ENCODE data around the gene KLK7. TPM values are rescaled to one million over a fixed set of nuclear protein-coding genes. Genes with fewer than 3 reads are reported as not detected.
"Not testable (repeated sequence)": the region's sequence is repeated elsewhere in the genome, so short reads cannot be mapped to it uniquely, and the experiment has no call there.

Gene KLK7
- total RNA-seq, 5 donors from 2014 or later (not counting 1 experiment from before 2014, with no cell fraction given): not detected

- H3K27ac ChIP-seq (ENCODE audit: low read length): no peak overlapping the region
- Mint-ChIP-seq H3K27ac (no peak overlapping the region), H3K9me3 (no peaks in the 10 kb centered on the region), H3K27me3 (peaks cover 49 to 62% of the 10 kb centered on the region in 2 donors), H3K4me3 (no peak overlapping the region), H3K36me3 (no peaks in the 10 kb centered on the region), H3K4me1 (no peaks in the 10 kb centered on the region)
- H3K4me1 ChIP-seq (ENCODE audit: control insufficient read depth in 1 of 2, extremely low read depth in 1 of 2, insufficient read depth in 2 of 2, low read length in 2 of 2): no peaks in the 10 kb centered on the region
- peaks cover 0 to 54% of the 10 kb centered on the region in 2 experiments for H3K27me3 ChIP-seq (replicated peaks in 1 of 2; ENCODE audit: control insufficient read depth in 2 of 2, extremely low read depth in 1 of 2, insufficient read depth in 2 of 2, low read length in 1 of 2)
- no peak overlapping the region for H3K4me3 ChIP-seq (ENCODE audit: control insufficient read depth in 1 of 2, extremely low read depth in 1 of 2, low read length in 1 of 2)
- WGBS (ENCODE audit: insufficient coverage): 39% methylated on average over 5 of the region's 8 CpGs
- ATAC-seq (replicated peaks in 1 of 4) (no peak), DNase-seq (no peak)
- ChIA-PET POLR2A (no interaction called here), CTCF (no interaction called here)
- no peaks in the 10 kb centered on the region for H3K9me3 ChIP-seq
- H3K36me3 ChIP-seq (ENCODE audit: control insufficient read depth in 2 of 2, extremely low read depth in 1 of 2, insufficient read depth in 1 of 2, low read length in 1 of 2): no peaks in the 10 kb centered on the region
Observed at GRCh38 chr19:50975766-50976165, 8.0 kb downstream of the KLK7 start.

DNA sequence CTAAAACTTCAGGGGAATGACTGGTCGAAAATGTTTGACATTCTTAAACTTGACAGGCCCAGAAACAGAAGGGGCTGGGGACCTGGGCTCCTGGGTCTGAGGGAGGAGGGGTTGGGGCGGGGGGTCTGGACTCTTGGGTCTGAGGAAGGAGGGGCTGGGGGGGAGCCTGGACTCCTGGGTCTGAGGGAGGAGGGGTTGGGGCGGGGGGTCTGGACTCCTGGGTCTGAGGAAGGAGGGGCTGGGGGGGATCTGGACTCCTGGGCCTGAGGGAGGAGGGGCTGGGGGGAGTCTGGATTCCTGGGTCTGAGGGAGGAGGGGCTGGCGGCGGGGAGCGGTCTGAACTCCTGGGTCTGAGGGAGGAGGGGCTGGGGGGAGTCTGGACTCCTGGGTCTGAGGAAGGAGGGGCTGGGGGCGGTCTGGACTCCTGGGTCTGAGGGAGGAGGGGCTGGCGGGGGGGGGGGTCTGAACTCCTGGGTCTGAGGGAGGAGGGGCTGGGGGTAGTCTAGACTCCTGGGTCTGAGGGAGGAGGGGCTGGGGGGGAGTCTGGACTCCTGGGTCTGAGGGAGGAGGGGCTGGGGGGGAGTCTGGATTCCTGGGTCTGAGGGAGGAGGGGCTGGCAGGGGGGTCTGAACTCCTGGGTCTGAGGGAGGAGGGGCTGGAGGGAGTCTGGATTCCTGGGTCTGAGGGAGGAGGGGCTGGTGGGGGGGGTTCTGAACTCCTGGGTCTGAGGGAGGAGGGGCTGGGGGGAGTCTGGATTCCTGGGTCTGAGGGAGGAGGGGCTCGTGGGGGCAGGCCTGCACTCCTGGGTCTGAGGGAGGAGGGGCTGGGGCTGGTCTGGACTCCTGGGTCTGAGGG, 8.8 kb downstream of the KLK7 start:
- DNase-seq (no peak), ATAC-seq (replicated peaks in 1 of 4) (no peak)
- ChIA-PET CTCF (no interaction called here), POLR2A (no interaction called here)
- no peaks in the 10 kb centered on the region for H3K4me1 Mint-ChIP-seq
- no peak overlapping the region for H3K4me3 ChIP-seq (ENCODE audit: control insufficient read depth in 1 of 2, extremely low read depth in 1 of 2, low read length in 1 of 2)
- H3K27ac Mint-ChIP-seq: no peak overlapping the region
- 48% methylated on average over 2 of the region's 9 CpGs for WGBS (ENCODE audit: insufficient coverage)
- peaks cover 0 to 55% of the 10 kb centered on the region in 2 experiments for H3K27me3 ChIP-seq (replicated peaks in 1 of 2; ENCODE audit: control insufficient read depth in 2 of 2, extremely low read depth in 1 of 2, insufficient read depth in 2 of 2, low read length in 1 of 2)
- H3K27me3 Mint-ChIP-seq: peaks cover 50 to 67% of the 10 kb centered on the region in 2 donors
- no peaks in the 10 kb centered on the region for H3K36me3 ChIP-seq (ENCODE audit: control insufficient read depth in 2 of 2, extremely low read depth in 1 of 2, insufficient read depth in 1 of 2, low read length in 1 of 2)
- H3K9me3 Mint-ChIP-seq: no peaks in the 10 kb centered on the region
- H3K4me3 Mint-ChIP-seq: no peak overlapping the region
- H3K9me3 ChIP-seq: no peaks in the 10 kb centered on the region
- H3K36me3 Mint-ChIP-seq: no peaks in the 10 kb centered on the region
- no peak overlapping the region for H3K27ac ChIP-seq (ENCODE audit: low read length)
- no peaks in the 10 kb centered on the region for H3K4me1 ChIP-seq (ENCODE audit: control insufficient read depth in 1 of 2, extremely low read depth in 1 of 2, insufficient read depth in 2 of 2, low read length in 2 of 2)

- no peak overlapping the region for H3K4me3 Mint-ChIP-seq
- peaks cover 42 to 63% of the 10 kb centered on the region in 2 donors for H3K27me3 Mint-ChIP-seq
- H3K4me1 Mint-ChIP-seq: no peaks in the 10 kb centered on the region
- H3K27me3 ChIP-seq (replicated peaks in 1 of 2; ENCODE audit: control insufficient read depth in 2 of 2, extremely low read depth in 1 of 2, insufficient read depth in 2 of 2, low read length in 1 of 2): peaks cover 0 to 66% of the 10 kb centered on the region in 2 experiments
- DNase-seq (no peak), ATAC-seq (replicated peaks in 1 of 4) (no peak)
- no peak overlapping the region for H3K27ac ChIP-seq (ENCODE audit: low read length)
- no peak overlapping the region for H3K4me3 ChIP-seq (ENCODE audit: control insufficient read depth in 1 of 2, extremely low read depth in 1 of 2, low read length in 1 of 2)
- H3K36me3 ChIP-seq (ENCODE audit: control insufficient read depth in 2 of 2, extremely low read depth in 1 of 2, insufficient read depth in 1 of 2, low read length in 1 of 2): no peaks in the 10 kb centered on the region
- 67% methylated on average over 6 of the region's 9 CpGs for WGBS (ENCODE audit: insufficient coverage)
- ChIA-PET POLR2A (no interaction called here), CTCF (no interaction called here)
- H3K9me3 ChIP-seq: no peaks in the 10 kb centered on the region
- H3K36me3 Mint-ChIP-seq: no peaks in the 10 kb centered on the region
- no peaks in the 10 kb centered on the region for H3K9me3 Mint-ChIP-seq
- H3K4me1 ChIP-seq (ENCODE audit: control insufficient read depth in 1 of 2, extremely low read depth in 1 of 2, insufficient read depth in 2 of 2, low read length in 2 of 2): no peaks in the 10 kb centered on the region
- no peak overlapping the region for H3K27ac Mint-ChIP-seq
Observed at GRCh38 chr19:50972795-50973376, 10.8 kb downstream of the KLK7 start.

- H3K27me3 Mint-ChIP-seq: peaks cover 49 to 57% of the 10 kb centered on the region in 2 donors
- DNase-seq; H3K4me1 Mint-ChIP-seq; H3K36me3 ChIP-seq (ENCODE audit: control insufficient read depth in 2 of 2, extremely low read depth in 1 of 2, insufficient read depth in 1 of 2, low read length in 1 of 2); CTCF ChIA-PET; H3K9me3 ChIP-seq; H3K9me3 Mint-ChIP-seq; H3K4me3 ChIP-seq (ENCODE audit: control insufficient read depth in 1 of 2, extremely low read depth in 1 of 2, low read length in 1 of 2); H3K27ac ChIP-seq (ENCODE audit: low read length); ATAC-seq (replicated peaks in 1 of 4); H3K4me3 Mint-ChIP-seq; H3K4me1 ChIP-seq (ENCODE audit: control insufficient read depth in 1 of 2, extremely low read depth in 1 of 2, insufficient read depth in 2 of 2, low read length in 2 of 2); POLR2A ChIA-PET; H3K27ac Mint-ChIP-seq; H3K36me3 Mint-ChIP-seq: not testable (repeated sequence)
- peaks cover 0 to 71% of the 10 kb centered on the region in 2 experiments for H3K27me3 ChIP-seq (replicated peaks in 1 of 2; ENCODE audit: control insufficient read depth in 2 of 2, extremely low read depth in 1 of 2, insufficient read depth in 2 of 2, low read length in 1 of 2)
- WGBS (ENCODE audit: insufficient coverage): no CpG with 5 or more reads among the region's 3 CpGs
Observed at GRCh38 chr19:50969810-50970209, 13.9 kb downstream of the KLK7 start.

DNA sequence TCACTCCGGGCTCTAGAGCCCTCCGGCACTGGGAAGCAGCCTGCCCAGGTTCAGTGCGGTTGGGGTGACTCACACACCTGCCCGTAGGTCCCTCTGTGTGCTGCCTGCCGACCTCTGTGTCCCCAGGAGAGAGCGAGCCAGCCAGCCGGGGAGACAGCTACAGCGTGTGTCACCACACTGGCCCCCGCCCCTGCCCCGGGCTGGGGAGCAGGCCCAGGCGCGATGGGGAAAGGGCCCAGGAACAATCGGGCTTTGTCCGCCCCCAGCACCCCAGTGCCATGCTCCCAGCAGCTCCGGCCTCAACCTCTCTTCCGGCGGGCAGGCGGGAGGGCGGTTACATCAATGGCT, 14.3 kb downstream of the KLK7 start, which contains the start of gene KLK6:
TSS of gene KLK6 (minus strand) at position 179 of the 348 bp plus-strand sequence. CDS start 1,487 bp downstream, outside the sequence.
- DNase-seq (no peak), ATAC-seq (replicated peaks in 1 of 4) (no peak)
- Mint-ChIP-seq H3K9me3 (peaks cover 0 to under 1% (median 0%) of the 10 kb centered on the region in 3 donors), H3K36me3 (no peaks in the 10 kb centered on the region), H3K4me1 (no peaks in the 10 kb centered on the region), H3K4me3 (no peak within 1 kb of the TSS), H3K27ac (no peak within 1 kb of the TSS), H3K27me3 (peaks cover 51 to 55% of the 10 kb centered on the region in 2 donors)
- Histone ChIP-seq H3K27me3 (replicated peaks in 1 of 2; ENCODE audit: control insufficient read depth in 2 of 2, extremely low read depth in 1 of 2, insufficient read depth in 2 of 2, low read length in 1 of 2) (peaks cover 0 to 71% of the 10 kb centered on the region in 2 experiments), H3K36me3 (ENCODE audit: control insufficient read depth in 2 of 2, extremely low read depth in 1 of 2, insufficient read depth in 1 of 2, low read length in 1 of 2) (no peaks in the 10 kb centered on the region), H3K27ac (ENCODE audit: low read length) (no peak within 1 kb of the TSS), H3K4me1 (ENCODE audit: control insufficient read depth in 1 of 2, extremely low read depth in 1 of 2, insufficient read depth in 2 of 2, low read length in 2 of 2) (no peaks in the 10 kb centered on the region), H3K9me3 (no peaks in the 10 kb centered on the region), H3K4me3 (ENCODE audit: control insufficient read depth in 1 of 2, extremely low read depth in 1 of 2, low read length in 1 of 2) (no peak within 1 kb of the TSS)
- ChIA-PET CTCF (no interaction called here), POLR2A (no interaction called here)
- 80% methylated on average over 18 of the region's 19 CpGs for WGBS (ENCODE audit: insufficient coverage)

DNA sequence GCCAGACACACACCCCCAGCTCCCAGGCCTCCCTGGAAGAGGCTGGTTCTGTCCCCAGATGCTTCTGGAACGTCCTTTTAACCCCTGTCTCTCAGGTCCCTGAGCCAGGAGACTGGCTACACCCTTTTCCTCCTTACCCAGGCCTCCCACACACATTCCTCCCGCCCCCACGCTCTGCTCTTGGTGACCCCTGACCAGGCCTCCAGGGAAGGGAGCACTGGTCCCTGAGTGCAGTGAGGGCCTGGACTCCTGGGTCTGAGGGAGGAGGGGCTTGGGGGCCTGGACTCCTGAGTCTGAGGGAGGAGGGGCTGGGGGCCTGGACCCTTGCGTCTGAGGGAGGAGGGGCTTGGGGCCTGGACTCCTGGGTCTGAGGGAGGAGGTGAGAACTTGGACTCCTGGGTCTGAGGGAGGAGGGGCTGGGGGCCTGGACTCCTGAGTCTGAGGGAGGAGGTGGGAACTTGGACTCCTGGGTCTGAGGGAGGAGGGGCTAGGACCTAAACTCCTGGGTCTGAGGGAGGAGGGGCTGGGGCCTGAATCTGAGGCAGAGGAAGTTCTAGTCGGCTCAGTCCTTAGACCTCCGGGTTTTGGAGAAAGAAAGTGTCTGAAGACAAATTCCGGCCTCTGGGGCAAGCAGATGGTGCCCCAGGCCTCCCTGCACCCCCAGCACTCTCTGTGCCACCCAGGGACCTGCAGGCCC, 14.9 kb downstream of the KLK7 start:
- WGBS (ENCODE audit: insufficient coverage): 33% methylated on average over 2 of the region's 7 CpGs
- H3K4me3 ChIP-seq (ENCODE audit: control insufficient read depth in 1 of 2, extremely low read depth in 1 of 2, low read length in 1 of 2): no peak overlapping the region
- Mint-ChIP-seq H3K27ac (no peak overlapping the region), H3K9me3 (peaks cover 0 to 6% (median 0%) of the 10 kb centered on the region in 3 donors), H3K36me3 (no peaks in the 10 kb centered on the region), H3K4me3 (no peak overlapping the region), H3K4me1 (no peaks in the 10 kb centered on the region), H3K27me3 (peaks cover 52 to 56% of the 10 kb centered on the region in 2 donors)
- H3K27me3 ChIP-seq (replicated peaks in 1 of 2; ENCODE audit: control insufficient read depth in 2 of 2, extremely low read depth in 1 of 2, insufficient read depth in 2 of 2, low read length in 1 of 2): peaks cover 0 to 73% of the 10 kb centered on the region in 2 experiments
- no peak overlapping the region for H3K27ac ChIP-seq (ENCODE audit: low read length)
- ChIA-PET CTCF (no interaction called here), POLR2A (no interaction called here)
- H3K36me3 ChIP-seq (ENCODE audit: control insufficient read depth in 2 of 2, extremely low read depth in 1 of 2, insufficient read depth in 1 of 2, low read length in 1 of 2): no peaks in the 10 kb centered on the region
- no peak for ATAC-seq (replicated peaks in 1 of 4)
- DNase-seq: no peak
- no peaks in the 10 kb centered on the region for H3K4me1 ChIP-seq (ENCODE audit: control insufficient read depth in 1 of 2, extremely low read depth in 1 of 2, insufficient read depth in 2 of 2, low read length in 2 of 2)
- no peaks in the 10 kb centered on the region for H3K9me3 ChIP-seq
